Hematopoietic multipotent progenitor cell treated with erythropoietin and hydrocortisone succinate and interleukin-3 and kit ligand, for 8 days (in vitro differentiated cells): ENCODE measurements around the gene SAMD5.
"Not testable (repeated sequence)": the region's sequence is repeated elsewhere in the genome, so short reads cannot be mapped to it uniquely, and the experiment has no call there.

ENCODE experiments used
- DNase-seq: peaks from one replicate; pipeline ENCODE4 v3.0.0-alpha.2; 2015

Gene SAMD5

GRCh38 chr6:147530132-147531060 is 21.9 kb downstream of the SAMD5 start:
- no peak for DNase-seq

GRCh38 chr6:147531321-147531720 is 22.8 kb downstream of the SAMD5 start:
- DNase-seq = no peak

GRCh38 chr6:147534116-147534860 is 25.8 kb downstream of the SAMD5 start:
- DNase-seq = no peak

GRCh38 chr6:147538821-147539220 is 30.3 kb downstream of the SAMD5 start:
- DNase-seq = no peak

GRCh38 chr6:147540075-147540474 is 31.6 kb downstream of the SAMD5 start:
- DNase-seq = no peak

- not testable (repeated sequence) for DNase-seq
These were observed 33.9 kb downstream of the SAMD5 start for GRCh38 chr6:147542436-147542835.

- no peak for DNase-seq
These were observed 35.9 kb downstream of the SAMD5 start for GRCh38 chr6:147544420-147544819.

GRCh38 chr6:147546501-147547368 is 38.2 kb downstream of the SAMD5 start:
- no peak for DNase-seq

GRCh38 chr6:147547369-147547902 is 38.9 kb downstream of the SAMD5 start:
- no peak for DNase-seq

- no peak for DNase-seq
These were observed 40.5 kb downstream of the SAMD5 start for GRCh38 chr6:147548921-147549475.

GRCh38 chr6:147549531-147549930 is 41.0 kb downstream of the SAMD5 start:
- no peak for DNase-seq

GRCh38 chr6:147551976-147552375 is 43.5 kb downstream of the SAMD5 start:
- no peak for DNase-seq

- DNase-seq = no peak
These were observed 44.6 kb downstream of the SAMD5 start for GRCh38 chr6:147553099-147553498.

GRCh38 chr6:147554281-147554680 is 45.8 kb downstream of the SAMD5 start:
- no peak for DNase-seq

GRCh38 chr6:147559006-147559405 is 50.5 kb downstream of the SAMD5 start:
- no peak for DNase-seq

GRCh38 chr6:147560670-147561069 is 52.2 kb downstream of the SAMD5 start:
- DNase-seq = no peak

GRCh38 chr6:147561726-147562125 is 53.2 kb downstream of the SAMD5 start:
- DNase-seq = no peak

GRCh38 chr6:147563472-147563871 is 55.0 kb downstream of the SAMD5 start:
- DNase-seq = no peak

GRCh38 chr6:147564556-147564955 is 56.1 kb downstream of the SAMD5 start:
- DNase-seq = no peak

- no peak for DNase-seq
These were observed 57.9 kb downstream of the SAMD5 start for GRCh38 chr6:147566244-147566898.

GRCh38 chr6:147567141-147567805 is 58.8 kb downstream of the SAMD5 start:
- DNase-seq = no peak
